ENCODE measurements around the gene SAG. TPM values are rescaled to one million over a fixed set of nuclear protein-coding genes. Genes with fewer than 3 reads are reported as not detected.

SAG gene
- 1.4 TPM for total RNA-seq

GRCh38 chr2:233307565-233307964 is at the start of gene SAG:
Gene SAG, plus strand, starts transcription at chr2:233307816. Its CDS starts 1,374 bp downstream, at chr2:233309190.

GRCh38 chr2:233353769-233354499 is 46.3 kb downstream of the SAG start, which contains the start of gene DGKD:
Gene DGKD, plus strand, starts transcription at chr2:233354494. Its CDS starts 25 bp downstream, at chr2:233354519.

Small RNA genes within 50 kb of the gene (small RNA-seq; reads per million reads assigned to genes)
- gene RF00019 (not detected), gene SCARNA5 (35.2 reads per million, percentile 96 among the genes with 10 or more reads in this experiment), gene SCARNA6 (15.4 reads per million, percentile 94 among the genes with 10 or more reads in this experiment)

Other genes with a start within 250 kb of the SAG start
- 6.5 TPM for gene INPP5D, start 247.5 kb upstream of the SAG start, total RNA-seq
- gene ATG16L1, start 56.1 kb upstream of the SAG start, total RNA-seq, result 41.1 TPM
- 62.5 TPM for gene DGKD, start 46.7 kb downstream of the SAG start, total RNA-seq